Pons (tissue), 1 donor: Measurements from ENCODE around the gene THAP5.
"Not testable (repeated sequence)": the region's sequence is repeated elsewhere in the genome, so short reads cannot be mapped to it uniquely, and the experiment has no call there.

Source experiments
- DNase-seq: peaks from one replicate; pipeline ENCODE4 v3.0.0-alpha.2; 2016; ENCODE audit warnings: low spot score

Gene THAP5

DNA sequence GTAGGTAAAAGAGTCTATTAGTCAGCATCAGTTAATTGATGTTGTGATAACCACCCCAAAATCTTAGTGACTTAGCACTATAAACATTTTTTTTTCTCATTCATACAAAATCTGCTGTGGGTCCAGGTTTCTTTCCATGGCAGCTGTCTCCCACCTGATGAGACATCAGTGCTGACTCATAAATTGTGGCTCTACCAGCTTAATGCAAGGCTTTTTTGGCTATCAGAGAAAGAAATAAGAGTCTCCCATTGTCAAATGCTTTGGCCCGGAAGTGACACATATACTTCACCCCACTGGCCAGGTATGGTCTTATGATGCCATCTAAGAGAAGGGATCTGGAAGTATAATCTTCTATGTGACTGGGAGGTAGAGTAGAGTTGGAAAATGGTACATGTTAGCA, 14.7 kb upstream of the THAP5 start:
- DNase-seq, result no peak

DNA sequence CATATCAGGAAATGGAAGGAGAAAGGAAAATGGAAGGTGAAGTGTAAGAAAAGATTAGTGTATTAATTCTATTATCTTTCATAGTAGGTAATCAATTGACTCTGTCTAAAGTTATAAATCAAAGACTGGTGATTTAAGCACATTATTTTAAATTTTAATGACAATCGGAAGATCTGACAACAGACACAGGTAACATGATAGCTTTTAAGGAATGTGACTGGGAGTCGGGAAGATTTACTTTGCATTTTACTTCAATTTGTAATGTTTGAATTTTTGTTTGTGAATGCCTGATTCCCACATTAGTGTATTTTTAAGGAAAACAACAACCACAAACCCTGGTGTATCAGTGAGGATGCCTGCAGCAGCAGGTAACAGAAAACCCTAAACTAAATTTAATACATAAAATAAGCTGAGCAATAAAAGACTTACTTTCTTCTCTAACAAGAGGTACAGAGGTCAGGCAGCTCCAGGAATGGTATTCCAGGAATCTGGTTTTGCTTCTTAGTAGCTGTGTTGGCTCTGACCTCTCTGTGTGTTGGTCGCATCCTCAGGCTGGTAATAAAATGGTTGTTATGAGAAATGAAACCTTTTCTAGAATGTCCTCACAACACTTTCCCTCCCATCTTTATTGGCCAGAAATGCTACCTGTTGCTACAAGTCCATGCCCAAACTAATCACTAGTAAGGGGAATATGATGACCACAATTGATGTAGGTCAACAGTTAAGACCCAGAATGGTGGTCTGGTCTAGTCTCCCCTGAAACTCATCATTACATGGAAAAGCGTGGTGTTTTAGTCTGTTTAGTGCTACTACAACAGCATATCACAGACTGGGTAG, 12.4 kb upstream of the THAP5 start:
- no peak for DNase-seq

DNA sequence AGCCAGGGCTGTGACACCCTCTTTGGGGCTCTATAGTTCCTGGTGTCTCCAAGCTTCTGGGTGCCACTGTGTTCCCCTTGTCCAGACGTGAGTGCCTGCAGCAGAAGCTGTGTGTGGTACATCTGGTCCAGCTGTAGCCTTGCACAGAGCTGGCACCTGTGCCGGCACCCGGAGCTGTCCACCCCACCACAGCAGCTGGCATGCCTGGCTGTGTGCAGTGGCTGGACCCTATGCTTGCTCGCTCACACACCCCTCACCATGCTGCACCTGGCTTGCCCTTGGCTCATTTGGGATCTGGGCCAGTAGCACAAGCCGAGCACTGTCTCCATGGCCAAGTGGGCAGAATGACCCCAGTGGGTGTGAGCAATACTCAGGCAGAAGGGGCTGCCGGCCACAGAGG, 10.8 kb upstream of the THAP5 start:
- DNase-seq, result no peak

DNA sequence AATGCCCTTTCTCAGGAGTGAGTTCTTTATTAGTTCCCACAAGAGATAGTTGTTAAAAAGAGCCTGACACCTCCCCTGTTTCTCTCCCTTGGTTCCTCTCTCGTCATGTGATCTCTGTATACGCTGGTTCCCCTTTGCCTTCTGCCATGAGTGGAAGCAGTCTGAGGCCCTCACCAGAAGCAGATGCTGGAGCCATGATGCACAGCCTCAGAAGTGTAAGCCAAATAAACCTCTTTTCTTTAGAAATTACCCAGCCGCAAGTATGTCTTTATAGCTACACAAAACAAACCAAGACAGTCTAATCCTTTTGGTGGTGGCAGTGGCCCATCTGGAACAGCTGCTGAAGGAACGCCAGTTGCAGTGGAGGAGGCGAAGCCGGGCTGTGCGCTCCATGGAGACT, 9.4 kb upstream of the THAP5 start:
- no peak for DNase-seq

DNA sequence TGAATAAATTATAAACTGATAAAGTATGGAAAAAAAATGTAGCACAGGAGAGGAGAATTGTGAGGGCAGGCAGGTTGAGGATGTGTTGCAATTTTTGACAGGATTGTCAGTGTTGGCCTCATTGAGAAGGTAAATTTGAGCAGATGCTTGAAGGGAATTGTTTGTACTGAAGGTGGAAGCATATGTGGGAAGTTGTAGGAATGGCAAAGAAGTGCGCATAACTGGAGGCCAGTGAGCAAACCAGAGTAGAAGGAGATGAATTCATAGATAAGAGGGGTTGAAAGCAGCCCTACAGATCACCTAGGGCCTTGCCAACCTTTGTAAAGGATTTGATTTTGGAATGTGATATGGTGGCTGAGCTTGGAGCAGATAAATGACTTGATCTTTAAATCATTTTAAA, 6.6 kb upstream of the THAP5 start:
- DNase-seq, result no peak

DNA sequence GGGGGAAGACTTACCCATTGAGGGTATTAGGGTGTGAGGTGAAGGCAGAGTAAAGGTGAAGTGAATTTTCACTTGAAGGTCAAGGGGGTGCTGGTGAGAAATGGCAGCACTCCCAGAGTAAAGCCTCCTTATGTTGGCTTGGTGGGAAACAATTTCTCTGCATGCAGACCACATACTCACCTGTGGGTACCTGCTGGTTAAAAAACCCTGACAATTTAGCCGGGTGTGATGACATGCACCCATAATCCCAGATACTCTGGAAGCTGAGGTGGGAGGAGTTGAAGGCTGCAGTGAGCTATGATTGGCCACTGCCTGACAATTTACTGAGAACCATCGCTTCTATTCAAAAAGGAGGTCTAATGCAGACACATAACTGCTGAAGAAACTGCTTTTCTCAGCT, 5.7 kb upstream of the THAP5 start:
- no peak for DNase-seq

DNA sequence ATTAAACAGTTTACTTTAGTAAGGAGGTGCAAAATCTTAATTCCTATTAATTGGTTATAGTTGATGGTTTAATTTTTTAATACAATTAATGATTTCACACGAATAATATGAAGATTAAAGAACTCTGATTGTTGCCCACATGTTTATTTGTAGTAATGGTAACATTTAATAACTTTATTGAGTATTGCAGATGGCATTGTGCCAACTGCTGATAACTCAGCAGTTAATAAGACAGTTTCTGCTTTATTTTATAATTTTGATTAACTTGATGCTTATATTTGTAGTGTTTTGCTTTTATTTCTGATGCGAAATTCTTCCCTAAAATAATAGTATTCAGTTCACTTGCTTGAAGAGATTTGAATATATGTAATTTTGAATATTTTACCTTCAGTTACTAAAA, 3.0 kb upstream of the THAP5 start:
- DNase-seq, result no peak

DNA sequence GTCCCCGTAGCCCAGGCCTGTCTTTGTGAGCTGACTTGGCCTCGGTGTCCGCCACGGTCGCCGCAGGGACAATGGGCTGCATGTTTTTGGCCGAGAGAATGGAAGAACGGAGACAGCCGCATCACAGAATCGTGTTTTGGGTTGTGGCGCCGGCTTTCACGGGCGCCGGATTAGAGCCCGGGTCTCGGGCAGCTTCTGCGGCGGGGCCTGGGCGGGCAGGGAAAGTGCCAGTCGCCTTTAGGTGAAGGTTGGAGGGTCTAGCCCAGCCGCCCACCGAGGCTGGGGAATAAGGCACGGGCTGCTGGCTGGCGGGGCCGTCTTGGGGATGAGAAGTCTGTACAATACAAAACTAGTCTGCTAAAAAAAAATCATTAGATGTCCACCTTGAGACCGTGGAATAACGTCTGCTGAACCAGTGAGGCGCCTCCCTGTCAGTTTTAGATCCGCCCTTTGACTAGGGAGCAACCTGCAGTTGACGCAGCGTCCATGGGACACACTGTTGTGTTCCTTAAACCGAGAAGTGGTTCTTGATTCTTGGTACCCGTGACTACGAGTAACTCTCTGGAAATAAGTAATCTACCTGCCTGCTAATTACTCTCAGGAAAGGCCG, 745 bp upstream of the THAP5 start:
- DNase-seq, result peak; percentile 40

DNA sequence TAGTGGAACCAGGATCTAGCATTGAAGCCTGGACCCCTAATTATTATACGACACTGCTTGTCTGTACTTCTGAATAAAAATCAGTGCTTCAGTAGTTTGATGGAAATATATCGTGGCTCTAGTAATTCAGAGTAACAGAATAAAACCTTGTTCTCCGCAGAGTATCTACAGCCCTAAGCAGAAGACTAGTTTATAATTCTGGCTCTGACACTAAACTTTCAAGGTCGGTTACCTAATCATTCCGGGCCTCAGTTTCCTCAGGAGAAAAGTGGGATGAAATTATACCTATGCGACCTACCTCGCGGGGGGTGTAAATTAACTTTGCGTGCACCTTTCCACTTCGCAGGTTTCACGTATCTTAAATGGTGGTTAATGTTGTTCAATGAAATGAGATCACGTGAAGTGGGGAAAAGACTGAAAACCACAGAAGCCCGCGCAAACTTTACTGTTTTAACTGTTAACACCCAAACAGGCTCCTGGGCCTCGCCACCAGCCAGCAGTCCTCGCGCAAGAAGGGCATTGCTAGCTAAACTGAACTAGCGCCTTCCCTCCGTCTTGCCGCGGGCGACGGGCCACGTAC, 615 bp downstream of the THAP5 start:
- no peak for DNase-seq

DNA sequence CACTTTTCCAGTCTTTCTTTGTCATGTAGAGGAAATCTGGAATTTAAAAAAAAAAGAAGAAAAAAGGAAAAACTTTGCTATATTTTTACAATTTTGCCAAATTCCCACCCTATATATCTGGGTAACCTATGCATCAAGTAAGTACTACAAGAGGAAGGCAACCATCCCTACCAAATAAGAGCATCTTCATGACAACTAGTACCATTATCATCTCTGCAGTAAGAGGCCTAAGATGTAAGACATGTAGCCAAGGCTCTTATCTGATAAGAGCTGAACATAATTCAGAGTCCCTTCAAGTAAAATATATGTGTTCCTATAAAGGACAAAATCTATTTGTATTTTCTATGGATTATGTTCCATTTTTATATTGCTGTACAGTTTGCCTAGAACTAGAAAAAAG, 3.5 kb downstream of the THAP5 start:
- DNase-seq, result no peak

DNA sequence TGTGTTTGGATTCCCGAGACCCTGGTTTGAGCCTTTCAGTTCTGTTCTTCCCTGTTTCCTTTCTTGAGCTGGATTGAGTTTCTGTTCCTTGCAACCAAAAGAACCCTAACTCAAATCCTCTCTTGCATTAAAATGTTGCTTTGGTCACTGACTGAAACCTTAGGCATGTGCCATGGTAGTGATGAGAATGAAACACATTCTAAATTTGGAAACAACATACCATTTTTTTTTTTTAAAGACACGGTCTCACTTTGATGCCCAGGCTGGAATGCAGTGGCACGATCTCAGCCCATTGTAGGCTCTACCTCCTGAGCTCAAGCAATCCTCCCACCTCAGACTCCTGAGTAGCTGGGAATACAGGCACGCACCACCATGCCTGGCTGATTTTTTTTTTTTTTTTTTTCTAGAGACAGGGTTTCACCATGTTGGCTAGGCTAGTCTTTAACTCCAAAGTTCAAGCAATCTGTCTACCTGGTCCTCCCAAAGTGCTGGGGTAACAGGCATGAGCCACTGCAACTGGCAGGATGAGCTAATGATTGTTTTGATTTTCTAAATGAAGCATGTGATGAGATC, 8.4 kb downstream of the THAP5 start:
- DNase-seq, result no peak

DNA sequence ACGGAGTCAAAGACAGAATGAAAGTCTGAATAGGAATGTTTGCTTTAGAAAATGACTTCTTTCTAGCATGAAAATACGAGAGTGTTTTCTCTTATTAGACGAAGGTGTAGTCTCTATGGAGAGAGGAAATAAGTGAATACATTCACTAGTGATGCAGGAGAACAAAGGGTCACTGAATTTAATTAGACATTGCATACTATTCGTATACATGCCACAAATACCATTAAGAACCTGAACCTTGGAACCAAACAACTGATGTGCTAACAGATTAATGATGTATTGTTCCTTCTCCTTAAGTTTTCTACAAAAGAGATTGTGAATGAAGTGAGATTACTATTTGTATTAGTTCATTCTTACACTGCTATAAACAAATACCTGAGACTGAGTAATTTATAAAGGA, 10.3 kb downstream of the THAP5 start:
- no peak for DNase-seq

DNA sequence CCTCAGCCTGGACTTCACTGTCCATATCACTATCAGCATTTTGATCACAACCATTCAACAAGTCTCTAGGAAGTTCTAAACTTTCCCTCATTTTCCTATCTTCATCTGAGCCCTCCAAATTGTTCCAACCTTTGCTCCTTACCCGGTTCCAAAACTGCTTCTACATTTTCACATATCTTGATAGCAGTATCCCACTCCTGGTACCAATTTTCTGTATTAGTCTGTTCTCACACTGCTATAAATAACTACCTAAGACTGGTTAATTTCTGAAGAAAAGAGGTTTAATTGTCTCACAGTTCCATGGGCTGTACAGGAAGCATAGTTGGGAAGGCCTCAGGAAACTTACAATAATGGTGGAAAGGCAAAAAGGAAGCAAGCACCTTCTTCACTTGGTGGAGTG, 11.9 kb downstream of the THAP5 start:
- DNase-seq, result no peak

DNA sequence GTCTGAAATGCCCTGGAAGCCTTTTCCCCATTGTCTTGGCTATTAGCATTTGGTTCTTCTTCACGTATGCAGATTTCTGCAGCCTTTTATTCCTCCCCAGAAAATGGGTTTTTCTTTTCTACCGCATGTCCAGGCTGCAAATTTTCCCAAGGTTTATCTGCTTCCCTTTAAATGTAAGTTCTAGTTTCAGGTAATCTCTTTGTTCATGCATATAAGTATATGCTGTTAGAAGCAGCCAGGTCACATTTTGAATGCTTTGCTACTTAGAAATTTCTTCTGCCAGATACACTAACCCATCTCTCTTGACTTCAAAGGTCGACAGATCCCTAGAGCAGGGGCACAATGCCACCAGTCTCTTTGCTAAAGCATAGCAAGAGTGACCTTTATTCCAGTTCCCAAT, 12.3 kb downstream of the THAP5 start:
- DNase-seq, result no peak

DNA sequence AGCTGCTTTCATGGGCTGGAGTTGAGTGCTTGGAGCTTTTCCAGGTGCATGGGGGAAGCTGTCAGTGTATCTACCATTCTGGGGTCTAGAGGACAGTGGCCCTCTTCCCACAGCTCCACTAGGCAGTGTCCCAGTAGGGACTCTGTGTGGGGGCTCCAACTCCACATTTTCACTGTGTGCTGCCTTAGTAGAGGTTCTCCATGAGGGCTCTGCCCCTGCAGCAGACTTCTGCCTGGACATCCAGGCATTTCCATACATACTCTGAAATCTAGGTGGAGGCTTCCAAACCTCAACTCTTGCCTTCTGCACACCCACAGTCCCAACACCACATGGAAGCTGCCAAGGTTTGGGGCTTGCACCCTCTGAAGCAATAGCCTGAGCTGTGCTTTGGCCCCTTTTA, 12.8 kb downstream of the THAP5 start:
- not testable (repeated sequence) for DNase-seq

DNA sequence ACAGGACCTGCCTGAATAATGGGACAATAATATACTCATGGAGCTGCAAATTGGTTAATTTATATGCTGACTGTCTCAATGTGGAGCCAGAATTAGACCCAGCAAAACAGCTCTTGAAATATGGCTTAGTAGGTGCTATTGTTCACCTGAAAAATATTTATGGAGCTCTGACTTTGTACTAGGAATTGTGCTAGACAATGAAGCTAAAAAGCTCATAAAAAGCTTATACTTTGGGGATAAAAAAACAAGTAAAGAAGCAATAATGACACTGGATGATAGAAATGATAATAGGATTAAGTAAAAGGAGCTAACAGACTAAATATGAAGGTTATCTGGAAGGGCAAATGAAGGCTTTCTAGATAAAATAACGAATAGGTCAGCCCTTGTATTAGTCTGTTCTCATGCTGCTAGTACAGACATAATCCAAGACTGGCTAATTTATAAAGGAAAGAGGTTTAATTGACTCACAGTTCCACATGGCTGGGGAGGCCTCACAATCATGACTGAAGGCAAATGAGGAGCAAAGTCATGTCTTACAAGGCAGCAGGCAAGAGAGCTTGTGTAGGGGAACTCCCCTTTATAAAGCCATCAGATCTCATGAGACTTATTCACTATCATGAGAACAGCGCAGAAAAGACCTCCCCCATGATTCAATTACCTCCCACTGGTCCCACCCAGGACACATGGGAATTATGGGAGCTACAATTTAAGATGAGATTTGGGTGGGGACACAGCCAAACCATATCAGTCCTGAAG, 21.2 kb downstream of the THAP5 start:
- DNase-seq, result not testable (repeated sequence)

DNA sequence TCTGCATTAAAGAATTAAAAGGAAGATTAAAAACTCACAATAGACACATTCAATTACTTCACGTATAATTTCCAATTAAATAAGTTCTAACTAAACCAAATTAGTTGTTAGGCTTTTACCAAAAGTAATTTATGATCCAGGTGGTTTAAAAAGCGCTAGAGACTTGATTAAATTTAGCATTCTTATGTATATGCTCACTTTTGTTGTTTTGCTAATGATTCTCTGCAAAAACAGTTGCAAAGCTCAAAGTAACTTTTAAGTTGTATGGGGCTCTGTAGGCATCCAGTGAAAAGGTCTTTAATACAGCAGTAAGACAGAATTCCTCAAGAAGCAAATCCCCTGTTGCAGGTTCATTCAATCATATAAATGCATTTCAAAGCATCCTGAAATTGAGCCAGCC, 28.0 kb downstream of the THAP5 start:
- DNase-seq, result no peak

DNA sequence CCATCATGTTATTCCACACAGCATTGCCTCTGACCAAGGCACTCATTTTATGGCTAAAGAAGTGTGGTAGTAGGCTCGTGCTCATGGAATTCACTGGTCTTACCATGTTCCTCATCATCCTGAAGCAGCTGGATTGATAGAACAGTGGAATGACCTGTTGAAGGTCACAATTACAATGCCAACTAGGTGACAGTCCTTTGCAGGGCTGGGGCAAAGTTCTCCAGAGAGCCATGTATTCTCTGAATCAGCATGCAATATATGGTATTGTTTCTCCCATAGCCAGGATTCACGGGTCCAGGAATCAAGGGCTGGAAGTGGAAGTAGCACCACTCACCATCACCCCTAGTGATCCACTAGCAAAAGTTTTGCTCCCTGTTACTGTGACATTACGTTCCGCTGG, 30.8 kb downstream of the THAP5 start:
- DNase-seq, result not testable (repeated sequence)

DNA sequence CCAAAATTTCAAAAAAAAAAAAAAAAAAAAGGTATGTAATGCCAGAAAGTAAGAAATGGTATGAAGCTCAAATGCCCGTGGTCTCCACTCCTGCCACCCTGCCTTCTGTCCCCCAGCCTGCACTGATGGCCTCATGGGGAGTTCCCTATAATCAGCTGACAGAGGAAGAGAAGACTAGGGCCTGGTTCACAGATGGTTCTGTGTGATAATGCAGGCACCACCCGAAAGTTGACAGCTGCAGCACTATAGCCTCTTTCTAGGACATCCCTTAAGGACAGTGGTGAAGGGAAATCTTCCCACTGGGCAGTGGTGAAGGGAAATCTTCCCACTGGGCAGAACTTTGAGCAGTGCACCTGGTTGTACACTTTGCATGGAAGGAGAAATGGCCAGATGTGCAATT, 31.3 kb downstream of the THAP5 start:
- DNase-seq, result not testable (repeated sequence)

DNA sequence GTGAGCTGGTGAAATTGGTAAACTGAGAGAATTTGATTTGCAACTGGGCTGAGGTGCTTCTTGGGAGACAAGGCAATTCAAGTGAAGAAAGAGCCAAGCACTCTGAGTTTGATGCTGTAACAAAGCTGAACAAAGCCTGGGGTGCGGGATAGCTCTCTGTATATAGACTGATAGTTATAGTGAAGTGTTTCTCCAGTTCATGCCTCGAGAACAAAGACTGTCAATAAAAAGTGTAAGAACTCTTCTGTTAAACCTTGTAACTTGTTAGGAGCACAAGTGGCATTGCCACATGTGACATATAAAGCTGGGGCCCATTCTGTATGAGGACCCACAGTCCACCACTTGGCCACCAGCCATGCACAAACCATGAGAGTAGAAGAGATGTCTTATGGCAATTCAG, 32.3 kb downstream of the THAP5 start:
- no peak for DNase-seq

DNA sequence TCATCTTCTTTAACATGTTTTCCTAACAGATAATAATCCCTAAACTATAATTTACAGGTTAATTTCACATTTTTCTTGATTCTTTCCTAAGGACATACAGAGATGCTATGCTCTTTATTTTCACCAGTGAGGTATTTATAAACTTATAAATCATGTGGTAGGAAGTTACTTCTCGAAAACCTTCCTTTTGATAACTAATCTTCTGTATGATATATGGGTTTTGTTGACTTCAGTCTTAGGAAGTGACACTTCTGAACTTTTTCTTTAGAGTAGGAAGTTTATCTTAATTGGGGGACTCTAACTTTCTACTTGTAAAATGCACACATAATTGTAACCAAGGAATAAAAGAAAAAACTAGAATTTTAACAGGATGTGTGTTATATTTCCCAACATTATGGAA, 33.8 kb downstream of the THAP5 start:
- no peak for DNase-seq

DNA sequence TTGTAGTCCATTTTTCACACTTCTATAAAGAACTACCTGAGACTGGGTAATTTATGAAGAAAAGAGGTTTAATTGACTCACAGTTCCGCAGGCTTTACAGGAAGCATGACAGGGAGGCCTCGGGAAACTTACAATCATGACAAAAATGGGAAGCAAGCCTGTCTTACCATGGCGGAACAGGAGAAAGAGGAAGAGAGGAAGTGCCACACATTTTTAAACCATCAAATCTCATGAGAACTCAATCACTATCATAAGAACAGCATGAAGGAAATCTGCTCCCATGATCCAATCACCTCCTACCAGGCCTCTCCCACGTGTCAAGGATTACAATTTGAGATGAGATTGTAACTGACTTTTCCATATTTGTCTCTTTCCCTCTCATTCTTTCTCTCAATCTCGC, 34.2 kb downstream of the THAP5 start:
- no peak for DNase-seq
